A673 (cell line): Measurements from ENCODE around the gene MAP1LC3B2.

Experiments
- CTCF ChIP-seq: fragments of 300-800, 200-600 bp; sonication (generic); conservative IDR thresholded peaks from 2 replicates; pipeline ENCODE4 v1.5.1; 2017; ENCODE audit warnings: low read depth, mild to moderate bottlenecking, antibody characterized with exemption, low read length, moderate library complexity, mixed read lengths
- EZH2 ChIP-seq: fragments of 200-600 bp; sonication (generic); IDR thresholded peaks from 2 replicates; pipeline ENCODE4 v1.6.1; 2017; ENCODE audit warnings: borderline replicate concordance, low read depth, mild to moderate bottlenecking, mixed read lengths, antibody characterized with exemption, low read length; ENCODE audit not compliant: poor library complexity, severe bottlenecking

GRCh38 chr12:116595186-116595585 lies 36.0 kb downstream of the MAP1LC3B2 start:
- TF ChIP-seq CTCF (no peak), EZH2 (no peak)
